CD4-positive, alpha-beta memory T cell (primary cell): ENCODE measurements around the gene CCDC88B. TPM values are rescaled to one million over a fixed set of nuclear protein-coding genes. Genes with fewer than 3 reads are reported as not detected.
A peak's percentile ranks its signal among the peaks of the same experiment; 100 is the strongest.

Source experiments
- CTCF ChIA-PET: fragments of 350-600 bp; sonication (Branson Sonifier 250); formaldehyde crosslinking; loops from one replicate; lab custom pipeline; 2021; ENCODE audit warnings: inconsistent platforms; ENCODE audit not compliant: partially characterized antibody; lab: Charles Lee
- POLR2A ChIA-PET: fragments of 350-600 bp; sonication (Branson Sonifier 250); formaldehyde crosslinking; loops from one replicate; lab custom pipeline; 2021; ENCODE audit not compliant: partially characterized antibody; lab: Charles Lee
- DNase-seq, 5 donors: peaks; one replicate each; pipeline versions ENCODE4 v3.0.0 to v3.0.0-alpha.2; 2020 to 2022; ENCODE audit warnings: mixed read lengths in 1 of 5
- H3K27ac ChIP-seq: one replicate; pipeline ENCODE4 v1.7.0; 2013; ENCODE audit warnings: low read depth, low read length
- H3K27me3 ChIP-seq: 2 replicates; pipeline ENCODE4 v1.7.0; 2013; ENCODE audit warnings: mild to moderate bottlenecking, low read length, moderate library complexity; ENCODE audit not compliant: insufficient read depth
- H3K36me3 ChIP-seq: 2 replicates; pipeline ENCODE4 v1.7.0; 2013; ENCODE audit warnings: mild to moderate bottlenecking, low read length, moderate library complexity; ENCODE audit not compliant: insufficient read depth
- H3K4me1 ChIP-seq: 2 replicates; pipeline ENCODE4 v1.7.0; 2013; ENCODE audit warnings: mild to moderate bottlenecking, low read length, moderate library complexity; ENCODE audit not compliant: insufficient read depth
- H3K4me3 ChIP-seq, 2 donors: one replicate each; pipeline ENCODE4 v1.7.0; 2013; ENCODE audit warnings: low read length in 2 of 2, mild to moderate bottlenecking in 1 of 2
- H3K9me3 ChIP-seq, 2 donors: one replicate each; pipeline ENCODE4 v1.7.0; 2013; ENCODE audit warnings: low read length in 2 of 2, control low read depth in 1 of 2; ENCODE audit not compliant: control insufficient read depth in 1 of 2
- H3K27ac Mint-ChIP-seq, 7 donors: one replicate each; pipeline ENCODE4 v1.8.0; 2020 to 2021; ENCODE audit warnings: mixed read lengths in 7 of 7, mild to moderate bottlenecking in 6 of 7, inconsistent platforms in 3 of 7, moderate library complexity in 3 of 7
- H3K27me3 Mint-ChIP-seq, 2 donors: one replicate each; pipeline ENCODE4 v1.8.0; 2020 to 2021; ENCODE audit warnings: mixed read lengths in 2 of 2
- H3K36me3 Mint-ChIP-seq, 2 donors: one replicate each; pipeline ENCODE4 v1.8.0; 2020 to 2021; ENCODE audit warnings: mixed read lengths in 2 of 2, inconsistent platforms in 1 of 2, mild to moderate bottlenecking in 1 of 2
- H3K4me1 Mint-ChIP-seq, 4 donors: one replicate each; pipeline ENCODE4 v1.8.0; 2020 to 2021; ENCODE audit warnings: mixed read lengths in 4 of 4, mild to moderate bottlenecking in 1 of 4
- H3K4me3 Mint-ChIP-seq, 8 donors: one replicate each; pipeline ENCODE4 v1.8.0; 2020 to 2021; ENCODE audit warnings: mixed read lengths in 8 of 8, mild to moderate bottlenecking in 7 of 8, moderate library complexity in 6 of 8, inconsistent platforms in 3 of 8
- H3K9me3 Mint-ChIP-seq, 8 donors: one replicate each; pipeline ENCODE4 v1.8.0; 2020 to 2021; ENCODE audit warnings: mixed read lengths in 8 of 8, mild to moderate bottlenecking in 5 of 8, inconsistent platforms in 3 of 8, moderate library complexity in 1 of 8
- intact Hi-C: fragments of 100-400 bp; cut with micrococcal nuclease; formaldehyde crosslinking; loops from one replicate; pipeline ENCODE4 v1.15.1; 2023
- polyA plus RNA-seq, 2 donors: library from polyadenylated mRNA; unstranded; fragments of 300-500 nt; fragmentation: Illumina TruSeq; gene quantifications; one replicate each; pipeline ENCODE4 v1.2.3, GENCODE V29; 2021
- total RNA-seq, 2 experiments: library from RNA; stranded (reverse); gene quantifications; one replicate each; pipeline ENCODE4 v1.2.3, GENCODE V29; 2021

CCDC88B gene
- total and polyA plus RNA-seq, 4 experiments from 2014 or later, result 6.8 to 73.0 (median 53.9) TPM

- peak in 1 of 5 donors; percentile 19 for DNase-seq
- intact Hi-C loops, result no loop called here
- Histone ChIP-seq H3K9me3 (no peaks in the 10 kb centered on the region), H3K36me3 (peaks cover 24% of the 10 kb centered on the region), H3K4me1 (peaks cover 30% of the 10 kb centered on the region), H3K27me3 (no peaks in the 10 kb centered on the region), H3K4me3 (peak overlapping the region in 1 of 2 donors; percentile 53), H3K27ac (no peak overlapping the region)
- H3K36me3 Mint-ChIP-seq, result peaks cover 17 to 45% of the 10 kb centered on the region in 2 donors
- H3K9me3 Mint-ChIP-seq, result no peaks in the 10 kb centered on the region
- H3K4me3 Mint-ChIP-seq, result peak overlapping the region; percentile 89 to 96 (median 94)
- peak overlapping the region in 5 of 7 donors; percentile 29 to 80 (median 55) for H3K27ac Mint-ChIP-seq
- no peaks in the 10 kb centered on the region for H3K27me3 Mint-ChIP-seq
- peaks cover 17 to 45% (median 23%) of the 10 kb centered on the region in 4 donors for H3K4me1 Mint-ChIP-seq
- ChIA-PET CTCF (interaction anchor here (0.6 to 4.4 kb wide), 8 partner anchors 9 to 156 kb away, joined by 3 to 24 read pairs (median 4); partner anchors contain the start of genes PRDX5 and TRMT112), POLR2A (interaction anchor here (1.0 to 7.7 kb wide), 7 partner anchors 15 to 154 kb away, joined by 3 to 69 read pairs (median 5); partner anchors contain the start of genes CCDC88B, FERMT3, PRDX5 and TRMT112)
Measured at GRCh38 chr11:64360448-64360921, 20.5 kb downstream of the CCDC88B start.

GRCh38 chr11:64361659-64362058 is 21.7 kb downstream of the CCDC88B start:
- Histone ChIP-seq H3K36me3 (peaks cover 33% of the 10 kb centered on the region), H3K27me3 (no peaks in the 10 kb centered on the region), H3K4me1 (peaks cover 30% of the 10 kb centered on the region), H3K4me3 (no peak overlapping the region), H3K27ac (no peak overlapping the region), H3K9me3 (no peaks in the 10 kb centered on the region)
- H3K27me3 Mint-ChIP-seq, result no peaks in the 10 kb centered on the region
- H3K9me3 Mint-ChIP-seq, result no peaks in the 10 kb centered on the region
- POLR2A ChIA-PET, result interaction anchor here (7.7 kb wide), 1 partner anchor 45 kb away, joined by 69 read pairs; the partner anchor contains the start of genes PRDX5 and TRMT112
- CTCF ChIA-PET, result interaction anchor here (2.0 to 4.4 kb wide), 2 partner anchors 28 to 44 kb away, joined by 4 to 24 read pairs; partner anchors contain the start of genes PRDX5 and TRMT112
- intact Hi-C loops, result no loop called here
- DNase-seq, result no peak
- peaks cover 17 to 40% (median 21%) of the 10 kb centered on the region in 4 donors for H3K4me1 Mint-ChIP-seq
- no peak overlapping the region for H3K4me3 Mint-ChIP-seq
- H3K27ac Mint-ChIP-seq, result peak overlapping the region in 1 of 7 donors; percentile 53
- H3K36me3 Mint-ChIP-seq, result peaks cover 22 to 53% of the 10 kb centered on the region in 2 donors

DNA sequence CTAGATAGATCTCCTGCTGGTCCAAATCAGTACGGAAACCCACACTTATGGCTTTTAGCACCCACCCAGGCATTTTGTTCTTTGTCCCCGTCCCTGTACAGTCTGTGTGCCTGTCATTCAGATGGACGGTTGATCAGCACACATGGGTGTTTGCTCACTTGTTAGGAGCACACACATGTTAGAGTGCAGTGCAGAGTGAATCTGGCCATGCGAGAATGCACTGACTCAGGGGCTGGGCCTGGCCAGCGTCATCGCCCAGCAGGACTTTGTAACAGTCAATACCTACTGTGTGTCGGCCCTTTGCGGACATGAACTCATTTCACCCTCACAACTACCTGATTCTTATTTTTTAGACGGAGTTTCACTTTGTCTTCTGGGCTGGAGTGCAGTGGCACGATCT is 22.3 kb downstream of the CCDC88B start:
- H3K36me3 Mint-ChIP-seq, result peaks cover 25 to 55% of the 10 kb centered on the region in 2 donors
- peak overlapping the region in 1 of 8 donors; percentile 44 for H3K4me3 Mint-ChIP-seq
- peaks cover 17 to 39% (median 20%) of the 10 kb centered on the region in 4 donors for H3K4me1 Mint-ChIP-seq

GRCh38 chr11:64364435-64364834 is 24.4 kb downstream of the CCDC88B start:
- H3K4me3 ChIP-seq, result no peak overlapping the region

More for the DNA sequence above, 22.3 kb downstream of the CCDC88B start:
- H3K27ac Mint-ChIP-seq, result peak overlapping the region in 1 of 7 donors; percentile 53
- CTCF ChIA-PET, result interaction anchor here (1.4 kb wide), 1 partner anchor 59 kb away, joined by 4 read pairs; no protein-coding TSS in a partner anchor
- Histone ChIP-seq H3K4me3 (no peak overlapping the region), H3K4me1 (peaks cover 28% of the 10 kb centered on the region), H3K27ac (no peak overlapping the region), H3K9me3 (no peaks in the 10 kb centered on the region), H3K36me3 (peaks cover 39% of the 10 kb centered on the region), H3K27me3 (no peaks in the 10 kb centered on the region)
- H3K27me3 Mint-ChIP-seq, result no peaks in the 10 kb centered on the region
- DNase-seq, result no peak
- H3K9me3 Mint-ChIP-seq, result no peaks in the 10 kb centered on the region
- intact Hi-C loops, result no loop called here
- POLR2A ChIA-PET, result no interaction called here

DNA sequence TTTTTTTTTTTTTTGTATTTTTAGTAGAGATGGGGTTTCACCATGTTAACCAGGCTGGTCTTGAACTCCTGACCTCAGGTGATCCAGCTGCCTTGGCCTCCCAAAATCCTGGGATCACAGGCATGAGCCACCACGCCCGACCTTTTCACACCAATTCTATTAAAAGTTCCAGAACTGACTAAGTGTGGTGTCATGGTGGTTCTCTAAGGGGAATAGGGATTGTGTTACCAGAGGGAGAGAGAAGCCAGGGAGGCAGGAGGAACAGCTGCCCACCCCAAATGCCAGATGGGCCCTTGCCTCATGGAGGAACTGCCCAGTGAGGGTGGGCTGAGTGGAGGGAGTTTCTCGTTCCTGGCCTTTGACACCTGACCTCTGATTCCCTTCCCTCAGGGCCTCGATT is 24.9 kb downstream of the CCDC88B start:
- Histone ChIP-seq H3K9me3 (no peaks in the 10 kb centered on the region), H3K27me3 (no peaks in the 10 kb centered on the region), H3K36me3 (peaks cover 44% of the 10 kb centered on the region), H3K4me1 (peaks cover 8% of the 10 kb centered on the region), H3K4me3 (no peak overlapping the region), H3K27ac (no peak overlapping the region)
- H3K36me3 Mint-ChIP-seq, result peaks cover 32 to 57% of the 10 kb centered on the region in 2 donors
- intact Hi-C loops, result no loop called here
- no peak overlapping the region for H3K4me3 Mint-ChIP-seq
- H3K9me3 Mint-ChIP-seq, result peaks cover 0 to under 1% (median 0%) of the 10 kb centered on the region in 8 donors
- H3K27me3 Mint-ChIP-seq, result no peaks in the 10 kb centered on the region
- ChIA-PET POLR2A (no interaction called here), CTCF (no interaction called here)
- no peak overlapping the region for H3K27ac Mint-ChIP-seq
- H3K4me1 Mint-ChIP-seq, result peaks cover 5 to 24% (median 9%) of the 10 kb centered on the region in 4 donors
- no peak for DNase-seq

More at GRCh38 chr11:64364435-64364834, 24.4 kb downstream of the CCDC88B start:
- H3K36me3 Mint-ChIP-seq, result peaks cover 30 to 59% of the 10 kb centered on the region in 2 donors
- Histone ChIP-seq H3K27ac (no peak overlapping the region), H3K27me3 (no peaks in the 10 kb centered on the region), H3K9me3 (no peaks in the 10 kb centered on the region), H3K4me1 (peaks cover 13% of the 10 kb centered on the region), H3K36me3 (peaks cover 44% of the 10 kb centered on the region)
- POLR2A ChIA-PET, result no interaction called here
- H3K4me3 Mint-ChIP-seq, result no peak overlapping the region
- DNase-seq, result no peak
- H3K27ac Mint-ChIP-seq, result no peak overlapping the region
- intact Hi-C loops, result no loop called here
- H3K9me3 Mint-ChIP-seq, result no peaks in the 10 kb centered on the region
- H3K4me1 Mint-ChIP-seq, result peaks cover 10 to 28% (median 13%) of the 10 kb centered on the region in 4 donors
- CTCF ChIA-PET, result no interaction called here
- H3K27me3 Mint-ChIP-seq, result no peaks in the 10 kb centered on the region

GRCh38 chr11:64366751-64367150 is 26.7 kb downstream of the CCDC88B start:
- H3K27me3 Mint-ChIP-seq, result no peaks in the 10 kb centered on the region
- H3K9me3 Mint-ChIP-seq, result peaks cover 0 to 2% (median 0%) of the 10 kb centered on the region in 8 donors

DNA sequence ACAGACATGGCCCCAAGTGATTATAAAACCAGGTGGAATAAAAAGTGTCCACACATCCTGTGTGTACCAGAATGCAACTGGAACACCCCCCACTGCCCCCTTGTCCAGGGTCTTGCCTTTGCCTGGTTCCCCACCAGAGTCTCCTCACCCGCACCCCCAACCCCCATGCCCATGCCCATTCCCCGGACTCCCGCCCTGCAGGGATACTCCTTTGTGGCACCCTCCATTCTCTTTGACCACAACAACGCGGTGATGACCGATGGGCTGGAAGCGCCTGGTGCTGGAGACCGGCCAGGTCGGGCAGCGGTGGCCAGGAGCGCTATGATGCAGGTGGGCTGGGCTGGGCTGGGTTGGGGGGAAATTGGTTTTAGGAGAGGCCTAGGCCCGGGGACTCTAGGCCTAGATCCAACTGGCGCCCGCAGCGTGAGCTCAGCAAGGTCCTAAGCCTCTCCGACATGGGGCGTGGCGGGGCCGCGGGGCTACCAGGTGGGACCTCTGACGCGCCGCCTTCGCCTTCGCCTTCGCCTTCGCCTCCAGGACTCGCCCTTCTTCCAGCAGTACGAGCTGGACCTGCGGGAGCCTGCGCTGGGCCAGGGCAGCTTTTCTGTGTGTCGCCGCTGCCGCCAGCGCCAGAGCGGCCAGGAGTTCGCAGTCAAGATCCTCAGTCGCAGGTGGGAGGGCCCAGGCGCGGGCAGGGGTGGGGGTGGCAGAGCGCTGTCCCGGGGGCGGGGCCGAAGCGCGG is 28.1 kb downstream of the CCDC88B start:
- no peak for DNase-seq
- Histone ChIP-seq H3K9me3 (no peaks in the 10 kb centered on the region), H3K27ac (no peak overlapping the region), H3K4me1 (no peaks in the 10 kb centered on the region), H3K36me3 (peaks cover 34% of the 10 kb centered on the region), H3K4me3 (no peak overlapping the region), H3K27me3 (no peaks in the 10 kb centered on the region)
- Mint-ChIP-seq H3K9me3 (peaks cover 0 to 2% (median 0%) of the 10 kb centered on the region in 8 donors), H3K4me1 (peaks cover 0 to 4% (median under 1%) of the 10 kb centered on the region in 4 donors), H3K27me3 (no peaks in the 10 kb centered on the region), H3K27ac (no peak overlapping the region), H3K36me3 (peaks cover 22 to 42% of the 10 kb centered on the region in 2 donors), H3K4me3 (no peak overlapping the region)
- intact Hi-C loops, result no loop called here
- ChIA-PET POLR2A (no interaction called here), CTCF (no interaction called here)

More at GRCh38 chr11:64366751-64367150, 26.7 kb downstream of the CCDC88B start:
- no peaks in the 10 kb centered on the region for H3K9me3 ChIP-seq
- H3K27ac ChIP-seq, result no peak overlapping the region
- CTCF ChIA-PET, result interaction anchor here (1.2 kb wide), 1 partner anchor 49 kb away, joined by 3 read pairs; the partner anchor contains the start of gene PRDX5
- H3K27ac Mint-ChIP-seq, result no peak overlapping the region
- no peak overlapping the region for H3K4me3 Mint-ChIP-seq
- no peaks in the 10 kb centered on the region for H3K4me1 ChIP-seq
- no peaks in the 10 kb centered on the region for H3K27me3 ChIP-seq
- intact Hi-C loops, result no loop called here
- no peak overlapping the region for H3K4me3 ChIP-seq
- POLR2A ChIA-PET, result no interaction called here
- peaks cover 36% of the 10 kb centered on the region for H3K36me3 ChIP-seq
- no peak for DNase-seq
- H3K36me3 Mint-ChIP-seq, result peaks cover 33 to 50% of the 10 kb centered on the region in 2 donors
- peaks cover 0 to 9% (median 3%) of the 10 kb centered on the region in 4 donors for H3K4me1 Mint-ChIP-seq
